Spleen (tissue), 11 donors: ENCODE data around the gene TNFRSF21. TPM values are rescaled to one million over a fixed set of nuclear protein-coding genes. Genes with fewer than 3 reads are reported as not detected.
"Not testable (repeated sequence)": the region's sequence is repeated elsewhere in the genome, so short reads cannot be mapped to it uniquely, and the experiment has no call there.

ENCODE experiments used
- DNase-seq: peaks from one replicate; pipeline ENCODE4 v3.0.0-alpha.2; 2020
- H3K27ac ChIP-seq, 8 donors: fragments of 200-600 bp; sonication (generic) in 7 of 8; 1 replicate in 4 of 8; 2 replicates in 4 of 8; pipeline versions ENCODE4 v1.5.0 to v1.8.0; 2016 to 2021; ENCODE audit warnings: inconsistent platforms in 4 of 8, mild to moderate bottlenecking in 4 of 8, moderate library complexity in 1 of 8
- H3K27me3 ChIP-seq, 7 donors: fragments of 200-600 bp; sonication (generic) in 6 of 7; replicated peaks in 1 of 7; 1 replicate in 4 of 7; 2 replicates in 3 of 7; pipeline versions ENCODE4 v1.5.0 to v1.8.0; 2016 to 2021; ENCODE audit warnings: inconsistent platforms in 3 of 7, mild to moderate bottlenecking in 1 of 7
- H3K36me3 ChIP-seq, 6 donors: fragments of 200-600 bp; sonication (generic) in 5 of 6; 1 replicate in 4 of 6; 2 replicates in 2 of 6; pipeline versions ENCODE4 v1.5.0 to v1.8.0; 2016 to 2021; ENCODE audit warnings: inconsistent platforms in 2 of 6
- H3K4me1 ChIP-seq, 6 donors: fragments of 200-600 bp; sonication (generic) in 5 of 6; 1 replicate in 3 of 6; 2 replicates in 3 of 6; pipeline versions ENCODE4 v1.5.0 to v1.8.0; 2016 to 2021; ENCODE audit warnings: inconsistent platforms in 3 of 6
- H3K4me3 ChIP-seq, 8 donors: fragments of 200-600 bp; sonication (generic) in 7 of 8; 1 replicate in 4 of 8; 2 replicates in 4 of 8; pipeline versions ENCODE4 v1.5.0 to v1.8.0; 2016 to 2021; ENCODE audit warnings: inconsistent platforms in 4 of 8, mild to moderate bottlenecking in 4 of 8, moderate library complexity in 2 of 8
- H3K9me3 ChIP-seq, 8 donors: fragments of 200-600 bp; sonication (generic) in 7 of 8; 1 replicate in 4 of 8; 2 replicates in 4 of 8; pipeline versions ENCODE4 v1.5.0 to v1.8.0; 2016 to 2021; ENCODE audit warnings: inconsistent platforms in 4 of 8
- POLR2A ChIP-seq, 3 donors: fragments of 450-650 bp; IDR thresholded peaks; one replicate each; pipeline ENCODE4 v1.5.1; 2017; ENCODE audit warnings: antibody characterized with exemption in 3 of 3, mild to moderate bottlenecking in 1 of 3
- POLR2AphosphoS5 ChIP-seq, 3 donors: sonication (generic); formaldehyde crosslinking; IDR thresholded peaks; one replicate each; pipeline ENCODE4 v1.5.1; 2017; ENCODE audit warnings: antibody characterized with exemption in 3 of 3
- WGBS, 5 donors: extraction: QIAGEN DNeasy Blood & Tissue Kit in 3 of 5; methylation state at CpG; one replicate each; pipeline versions ENCODE4 v1.1.5 to v1.1.7; 2013 to 2018; 5-methylcytosine and 5-hydroxymethylcytosine counted together
- intact Hi-C: fragments of 100-400 bp; cut with DNase I; formaldehyde crosslinking; loops from one replicate; pipeline ENCODE4 v1.15.0; 2023; ENCODE audit warnings: low total_unique reads
- polyA plus RNA-seq, 3 donors: library from polyadenylated mRNA; stranded (reverse); fragments of 200-250 nt; gene quantifications; one replicate each; pipeline ENCODE4 v1.2.1, GENCODE V29; 2013
- total RNA-seq, 7 donors: library from RNA; depleted of rRNA in 3 of 7; stranded (reverse); fragments of >200 nt in 3 of 7; fragmentation: NEBNext Ultra II Directional in 4 of 7; extraction: Animal tissue kit (Norgen Biotek cat#: 25700) in 4 of 7; gene quantifications; one replicate each; pipeline versions ENCODE4 v1.1.0 to v1.2.1, GENCODE V29; 2016 to 2021
- TF ChIP-seq, protein P1 (sequence below), 11 experiments: fragments of 200-600 bp in 7 of 11; fragments of 450-650 bp in 4 of 11; sonication (generic) in 4 of 11; IDR thresholded peaks in 8 of 11; conservative IDR thresholded peaks in 3 of 11; 1 replicate in 7 of 11; 2 replicates in 4 of 11; pipeline versions ENCODE4 v1.4.0 to v1.8.0; 2016 to 2021; ENCODE audit warnings: antibody characterized with exemption in 11 of 11, inconsistent platforms in 4 of 11, mild to moderate bottlenecking in 1 of 11
- donor health status: healthy with polysubstance abuse.
- donor health status: DM: no; HTN: no; CAD: no; lungs with moderate emphysema.
- donor health status: DM: no; HTN: no; CAD: no.
- donor health status: Bipolar disorder and iron deficiency.
- donor health status: healthy.
- donor health status: DM: no; HTN: no; CAD: no.
- donor health status: DM: yes; HTN: yes; CAD: no.

Gene TNFRSF21
- total and polyA plus RNA-seq, 10 donors, result 3.3 to 40.4 (median 23.0) TPM

DNA sequence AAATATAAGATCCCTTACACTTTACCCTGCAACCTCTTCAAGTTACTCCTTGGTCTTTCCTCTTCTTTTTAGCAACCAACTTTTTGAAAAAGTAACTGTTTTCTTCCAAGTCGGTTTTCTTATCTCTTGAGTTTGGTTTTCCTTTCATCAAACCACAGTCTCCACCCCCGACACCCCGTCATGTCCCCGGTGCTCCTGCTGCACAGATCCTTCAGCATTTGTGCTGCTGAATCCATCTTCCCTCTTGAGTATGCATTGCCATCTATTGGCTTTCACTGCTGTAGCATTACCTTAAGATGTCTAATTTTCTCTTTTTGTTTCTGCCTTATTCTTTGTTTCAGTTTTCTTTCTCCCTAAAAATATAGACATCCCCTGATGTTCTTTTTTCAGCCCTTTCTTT lies 11.9 kb upstream of the TNFRSF21 start:
- Histone ChIP-seq H3K9me3 (no peaks in the 10 kb centered on the region), H3K27ac (no peak overlapping the region), H3K4me3 (no peak overlapping the region), H3K27me3 (no peaks in the 10 kb centered on the region), H3K4me1 (no peaks in the 10 kb centered on the region), H3K36me3 (no peaks in the 10 kb centered on the region)
- WGBS, 5 donors, result 18 to 33% (median 24%) methylated on average over 4 of the region's 4 CpGs
- DNase-seq, result no peak
- intact Hi-C loops, result no loop called here
- TF ChIP-seq POLR2AphosphoS5 (IDR thresholded peaks at IDR 0.05), result no peak
- no peak for TF ChIP-seq POLR2A (IDR thresholded peaks at IDR 0.05)
- TF ChIP-seq, protein P1, sequence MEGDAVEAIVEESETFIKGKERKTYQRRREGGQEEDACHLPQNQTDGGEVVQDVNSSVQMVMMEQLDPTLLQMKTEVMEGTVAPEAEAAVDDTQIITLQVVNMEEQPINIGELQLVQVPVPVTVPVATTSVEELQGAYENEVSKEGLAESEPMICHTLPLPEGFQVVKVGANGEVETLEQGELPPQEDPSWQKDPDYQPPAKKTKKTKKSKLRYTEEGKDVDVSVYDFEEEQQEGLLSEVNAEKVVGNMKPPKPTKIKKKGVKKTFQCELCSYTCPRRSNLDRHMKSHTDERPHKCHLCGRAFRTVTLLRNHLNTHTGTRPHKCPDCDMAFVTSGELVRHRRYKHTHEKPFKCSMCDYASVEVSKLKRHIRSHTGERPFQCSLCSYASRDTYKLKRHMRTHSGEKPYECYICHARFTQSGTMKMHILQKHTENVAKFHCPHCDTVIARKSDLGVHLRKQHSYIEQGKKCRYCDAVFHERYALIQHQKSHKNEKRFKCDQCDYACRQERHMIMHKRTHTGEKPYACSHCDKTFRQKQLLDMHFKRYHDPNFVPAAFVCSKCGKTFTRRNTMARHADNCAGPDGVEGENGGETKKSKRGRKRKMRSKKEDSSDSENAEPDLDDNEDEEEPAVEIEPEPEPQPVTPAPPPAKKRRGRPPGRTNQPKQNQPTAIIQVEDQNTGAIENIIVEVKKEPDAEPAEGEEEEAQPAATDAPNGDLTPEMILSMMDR (IDR thresholded peaks at IDR 0.05 in 8 of 11, conservative IDR thresholded peaks at IDR 0.05 in 3 of 11), result no peak

DNA sequence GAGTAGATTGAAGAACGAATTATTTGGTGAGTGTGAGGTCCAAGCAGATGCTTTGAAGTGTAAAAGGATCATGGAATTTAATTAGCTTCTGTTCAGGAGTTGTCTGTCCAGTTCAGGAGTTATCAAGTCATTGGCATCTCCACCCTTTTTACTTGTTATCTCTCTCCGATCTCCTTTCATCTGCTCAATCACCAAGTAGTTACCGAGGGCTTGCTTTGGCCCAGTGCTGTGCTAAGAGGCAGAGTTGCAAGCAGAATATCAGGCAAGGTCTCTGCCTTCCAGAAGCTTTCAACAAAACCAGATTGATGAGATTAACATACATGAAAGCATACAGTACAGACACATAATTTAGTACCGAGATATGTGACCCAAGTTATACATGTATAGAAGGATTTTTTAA lies 10.2 kb upstream of the TNFRSF21 start:
- H3K4me1 ChIP-seq, result no peaks in the 10 kb centered on the region
- 57 to 89% (median 74%) methylated on average over 4 of the region's 4 CpGs for WGBS, 5 donors
- H3K27me3 ChIP-seq, result no peaks in the 10 kb centered on the region

DNA sequence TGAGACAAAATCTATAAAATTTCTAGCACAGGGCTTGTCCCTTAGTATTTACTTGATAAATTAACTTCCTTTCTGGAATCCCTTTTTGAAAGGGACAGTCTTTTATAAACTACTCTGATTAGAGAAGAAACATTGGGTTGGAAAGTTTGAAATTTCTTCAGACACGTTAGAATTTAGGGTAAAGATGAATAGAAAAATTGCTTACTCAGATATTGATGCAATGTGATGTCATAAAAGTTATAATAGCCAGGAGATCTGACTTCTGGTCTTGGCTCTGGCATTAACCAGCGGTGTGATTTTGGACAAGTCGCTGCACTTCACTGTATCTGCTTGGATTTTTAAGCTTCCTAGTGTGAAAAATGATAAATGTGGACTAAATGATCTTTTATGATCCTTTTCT lies 9.7 kb upstream of the TNFRSF21 start:
- Histone ChIP-seq H3K27me3 (no peaks in the 10 kb centered on the region), H3K36me3 (no peaks in the 10 kb centered on the region), H3K9me3 (no peaks in the 10 kb centered on the region), H3K27ac (no peak overlapping the region), H3K4me3 (no peak overlapping the region), H3K4me1 (no peaks in the 10 kb centered on the region)
- intact Hi-C loops, result no loop called here
- no peak for DNase-seq
- TF ChIP-seq POLR2AphosphoS5 (IDR thresholded peaks at IDR 0.05), result no peak
- TF ChIP-seq, protein P1 (IDR thresholded peaks at IDR 0.05 in 8 of 11, conservative IDR thresholded peaks at IDR 0.05 in 3 of 11), result no peak
- TF ChIP-seq POLR2A (IDR thresholded peaks at IDR 0.05), result no peak
- 84 to 94% (median 89%) methylated on average over 3 of the region's 3 CpGs for WGBS, 5 donors

More for the DNA sequence above, 10.2 kb upstream of the TNFRSF21 start:
- TF ChIP-seq POLR2AphosphoS5 (IDR thresholded peaks at IDR 0.05), result no peak
- no peak for TF ChIP-seq POLR2A (IDR thresholded peaks at IDR 0.05)
- TF ChIP-seq, protein P1 (IDR thresholded peaks at IDR 0.05 in 8 of 11, conservative IDR thresholded peaks at IDR 0.05 in 3 of 11), result no peak
- Histone ChIP-seq H3K4me3 (no peak overlapping the region), H3K9me3 (no peaks in the 10 kb centered on the region), H3K36me3 (no peaks in the 10 kb centered on the region), H3K27ac (no peak overlapping the region)
- no peak for DNase-seq
- intact Hi-C loops, result no loop called here

DNA sequence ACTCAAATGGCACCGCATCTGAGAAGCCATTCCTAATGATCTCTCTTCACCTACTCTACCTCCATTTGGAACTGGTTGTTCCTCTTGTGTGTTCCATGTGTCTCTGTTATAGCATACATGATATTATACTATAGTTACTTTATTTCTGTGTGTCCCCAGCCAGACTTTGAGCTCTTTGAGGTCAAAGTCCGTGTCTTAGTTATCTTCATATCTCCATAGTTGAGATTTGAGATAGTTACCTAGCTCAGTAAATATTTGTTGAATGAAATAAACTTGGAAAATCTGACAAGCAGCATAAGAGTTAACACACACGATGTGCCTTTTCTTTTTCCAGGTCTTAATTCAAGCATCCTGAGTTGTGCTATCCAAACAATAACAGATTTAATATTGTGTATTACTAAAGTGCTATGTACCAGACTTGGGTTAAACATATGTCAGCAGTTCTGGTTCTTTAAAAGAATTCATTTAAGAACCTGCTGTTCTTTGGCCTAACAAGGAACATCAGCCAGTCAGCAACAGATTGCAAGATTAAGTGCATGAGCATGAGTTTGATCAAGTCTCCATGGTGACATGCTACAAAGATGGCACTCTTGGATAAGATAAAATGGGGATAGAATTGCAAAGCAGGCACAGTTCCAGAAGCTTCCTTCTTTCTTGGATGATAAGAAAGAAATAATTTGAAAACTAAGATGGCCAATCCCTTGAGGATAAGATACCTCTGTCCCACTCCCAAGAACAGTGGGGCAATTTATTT lies 8.7 kb upstream of the TNFRSF21 start:
- TF ChIP-seq POLR2AphosphoS5 (IDR thresholded peaks at IDR 0.05) (no peak), POLR2A (IDR thresholded peaks at IDR 0.05) (no peak)
- WGBS, 5 donors, result 83 to 92% (median 86%) methylated on average over 3 of the region's 3 CpGs
- H3K4me3 ChIP-seq, result no peak overlapping the region
- no peaks in the 10 kb centered on the region for H3K4me1 ChIP-seq
- H3K36me3 ChIP-seq, result no peaks in the 10 kb centered on the region
- H3K9me3 ChIP-seq, result no peaks in the 10 kb centered on the region
- DNase-seq, result no peak
- H3K27me3 ChIP-seq, result peaks cover 0 to 4% (median 0%) of the 10 kb centered on the region in 7 donors
- intact Hi-C loops, result no loop called here
- no peak overlapping the region for H3K27ac ChIP-seq

DNA sequence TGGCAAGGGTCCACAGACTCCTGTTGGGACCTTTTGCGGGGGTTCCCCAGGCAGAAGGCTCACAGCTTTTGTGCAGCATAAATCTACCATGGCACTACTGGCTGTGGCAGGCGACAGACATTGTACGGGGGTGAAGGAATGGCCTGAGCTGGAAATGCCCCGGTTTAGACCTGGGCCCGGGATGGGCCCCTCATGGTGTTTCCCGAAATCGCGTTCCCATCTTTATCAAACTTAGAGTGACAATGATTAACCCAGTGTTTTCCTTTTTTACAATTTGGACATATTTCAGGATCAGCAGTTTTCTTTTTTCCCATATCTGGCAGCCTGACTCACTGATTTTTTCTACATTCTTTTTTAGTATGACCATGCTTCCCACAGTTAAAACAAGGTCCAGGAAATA lies 5.5 kb upstream of the TNFRSF21 start:
- H3K4me3 ChIP-seq, intact Hi-C loops, H3K4me1 ChIP-seq, DNase-seq, H3K36me3 ChIP-seq, H3K9me3 ChIP-seq: not testable (repeated sequence)
- Histone ChIP-seq H3K27me3 (peaks cover 0 to 16% (median 0%) of the 10 kb centered on the region in 7 donors), H3K27ac (peak overlapping the region in 4 of 8 donors; percentile 18 to 40 (median 24))
- whole genome bisulfite sequencing, 5 donors, result 62 to 77% (median 67%) methylated on average over 8 of the region's 8 CpGs
